ENCODE measurements around the gene OR6J1.
"Not testable (repeated sequence)": the region's sequence is repeated elsewhere in the genome, so short reads cannot be mapped to it uniquely, and the experiment has no call there.

Gene OR6J1

DNA sequence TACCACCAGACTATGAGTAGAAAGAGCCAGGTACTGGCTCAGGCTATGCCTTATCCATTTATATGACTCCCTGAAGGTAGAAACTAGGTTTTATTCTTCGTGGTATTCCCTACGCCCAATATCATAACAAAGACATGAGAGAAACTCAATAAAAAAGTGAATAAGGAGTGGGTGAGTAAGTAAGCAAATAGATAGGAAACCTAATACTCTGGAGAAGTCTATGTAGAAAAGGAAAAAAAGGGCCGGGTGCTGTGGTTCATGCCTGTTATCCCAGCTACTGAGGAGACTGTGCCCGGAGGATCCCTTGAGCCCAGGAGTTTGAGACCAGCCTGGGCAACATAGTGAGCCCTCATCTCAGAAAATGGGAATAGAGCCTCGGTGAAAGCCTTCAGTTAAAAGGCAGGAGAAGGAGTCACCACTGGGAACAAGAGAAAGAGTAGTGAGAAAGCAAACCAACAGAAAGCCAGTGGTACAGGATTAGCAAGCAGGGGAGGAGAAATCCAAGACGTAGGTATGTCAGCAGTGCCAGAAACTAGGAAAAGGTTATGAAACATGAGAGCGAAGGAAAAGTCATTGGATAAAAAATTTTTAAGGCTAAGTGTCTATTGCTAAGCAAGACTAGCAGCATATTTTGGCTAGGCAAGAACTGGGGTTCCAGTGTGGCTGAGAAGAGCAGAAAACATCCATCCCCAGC lies 6.0 kb upstream of the OR6J1 start:
- no peak for DNase-seq

DNA sequence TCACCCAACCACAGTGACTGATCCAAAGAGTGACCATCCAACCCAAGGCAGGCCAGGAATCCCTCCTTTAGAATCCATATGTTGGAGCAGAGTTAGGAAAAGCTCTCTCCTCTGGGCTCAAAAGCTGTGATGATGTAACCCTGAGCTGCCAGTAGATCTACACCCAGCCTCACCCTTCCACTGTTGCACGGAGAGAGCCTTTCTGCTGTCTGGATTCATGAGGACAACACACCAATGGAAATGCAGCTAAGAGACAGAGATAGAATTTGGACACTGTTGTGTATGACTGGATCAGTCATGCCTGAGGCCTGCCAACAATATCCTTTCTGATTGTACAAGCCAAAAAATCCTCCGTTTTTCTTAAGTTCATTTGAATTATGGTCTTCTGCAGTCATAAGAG lies 4.4 kb upstream of the OR6J1 start:
- no peak for DNase-seq

DNA sequence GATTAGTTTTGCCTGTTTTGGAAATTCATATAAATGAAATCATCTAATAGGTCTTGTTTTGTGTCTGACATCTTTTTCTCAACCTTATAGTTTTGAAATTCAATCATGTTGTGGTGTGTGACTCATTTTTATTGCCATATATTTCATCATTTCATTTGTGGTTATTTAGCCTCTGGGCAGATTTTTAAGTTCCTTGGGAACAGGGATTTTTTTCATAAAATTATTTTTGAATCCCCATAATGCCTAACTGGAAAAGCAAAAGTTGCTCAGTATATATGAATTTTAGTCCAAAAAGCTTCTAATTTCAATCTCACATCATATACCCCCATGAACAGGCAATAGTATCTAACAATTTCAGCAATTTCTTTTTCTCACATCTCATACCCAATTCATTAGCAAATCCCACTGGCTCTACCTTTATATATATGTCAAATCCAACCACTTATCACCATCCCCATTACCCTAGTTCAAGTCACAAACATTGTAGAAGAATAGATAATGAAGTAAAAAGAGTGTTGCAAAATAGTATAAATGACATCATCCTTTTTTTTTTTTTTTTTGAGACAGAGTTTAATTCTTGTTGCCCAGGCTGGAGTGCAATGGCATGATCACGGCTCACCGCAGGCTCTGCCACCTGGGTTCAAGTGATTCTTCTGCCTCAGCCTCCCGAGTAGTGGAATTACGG lies 2.6 kb upstream of the OR6J1 start:
- DNase-seq, result no peak

DNA sequence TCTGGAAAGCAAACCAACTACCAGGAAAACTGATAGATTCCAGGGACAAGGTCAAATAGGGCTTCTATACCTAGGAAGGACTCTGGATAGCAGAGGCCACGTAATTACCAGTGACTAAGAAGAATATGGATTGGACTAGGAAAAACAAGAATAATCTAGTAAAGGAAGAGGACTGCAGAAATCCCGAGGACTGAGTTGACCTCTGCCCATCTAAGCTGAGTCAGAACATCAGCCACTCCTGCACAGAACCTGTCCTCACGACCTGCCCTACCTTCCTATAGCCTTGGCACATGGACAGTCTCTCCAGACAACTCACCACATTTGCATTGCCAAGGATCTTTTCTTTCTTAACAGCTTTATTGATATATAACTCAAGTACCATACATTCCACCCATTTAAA lies 2.3 kb downstream of the OR6J1 start:
- no peak for DNase-seq

DNA sequence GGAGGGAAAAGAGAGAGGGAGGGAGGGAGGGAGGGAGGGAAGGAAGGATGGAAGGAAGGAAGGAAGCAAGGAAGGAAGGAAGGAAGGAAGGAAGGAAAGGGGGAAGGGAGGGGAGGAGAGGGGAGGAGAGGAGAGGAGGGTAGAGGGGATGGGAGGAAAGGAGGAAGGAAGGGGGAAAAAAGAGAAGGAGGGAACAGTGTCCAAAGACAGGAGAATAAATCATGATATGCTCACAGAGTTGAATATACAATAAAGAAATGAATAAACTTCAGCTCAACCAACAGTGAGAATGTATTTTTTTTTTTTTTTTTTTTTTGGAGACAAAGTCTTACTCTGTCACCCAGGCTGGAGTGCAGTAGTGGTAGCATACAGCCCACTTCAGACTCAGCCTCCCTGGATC lies 4.0 kb downstream of the OR6J1 start:
- no peak for DNase-seq

DNA sequence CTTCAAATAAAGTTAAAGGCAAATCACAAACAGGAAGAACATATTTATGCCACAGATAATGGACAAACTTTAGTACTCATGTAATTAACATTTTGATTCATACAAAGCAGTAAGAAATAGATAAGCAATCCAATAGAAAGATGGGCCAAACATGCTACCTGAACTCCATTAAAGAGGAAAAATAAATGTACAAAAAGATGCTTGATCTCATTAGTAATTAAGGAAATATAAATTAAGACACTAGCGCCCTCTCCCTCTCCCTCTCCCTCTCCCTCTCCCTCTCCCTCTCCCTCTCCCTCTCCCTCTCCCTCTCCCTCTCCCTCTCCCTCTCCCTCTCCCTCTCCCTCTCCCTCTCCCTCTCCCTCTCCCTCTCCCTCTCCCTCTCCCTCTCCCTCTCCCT lies 8.2 kb downstream of the OR6J1 start:
- not testable (repeated sequence) for DNase-seq

DNA sequence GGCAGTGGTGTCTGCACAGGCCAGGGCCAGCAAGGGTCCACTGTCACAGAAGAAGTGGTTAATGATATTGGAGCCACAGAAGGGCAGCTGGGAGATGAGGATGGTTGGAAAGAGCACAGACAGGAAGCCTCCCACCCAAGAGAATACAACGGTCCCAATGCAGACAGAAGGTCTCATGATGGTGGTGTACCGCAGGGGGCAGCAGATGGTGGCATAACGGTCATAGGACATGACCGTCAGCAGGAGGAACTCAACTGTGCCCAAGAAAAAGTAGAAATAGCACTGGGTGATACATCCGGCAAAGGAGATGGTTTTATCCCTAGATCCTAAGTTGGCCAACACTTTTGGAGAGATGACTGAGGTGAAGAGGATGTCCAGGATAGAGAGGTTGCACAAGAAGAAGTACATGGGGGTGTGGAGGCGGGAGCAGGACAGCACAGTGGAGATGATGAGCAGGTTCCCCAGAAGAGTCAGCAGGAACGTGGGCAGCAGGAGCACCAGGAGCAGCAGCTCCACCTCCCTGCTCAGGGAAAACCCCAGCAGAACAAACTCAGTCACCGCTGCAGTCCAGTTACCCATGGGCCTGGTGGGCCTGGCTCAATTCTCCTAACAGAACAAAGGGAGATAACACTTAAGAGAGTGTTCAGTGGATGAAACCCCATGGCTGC lies 9.8 kb downstream of the OR6J1 start:
- DNase-seq, result no peak

DNA sequence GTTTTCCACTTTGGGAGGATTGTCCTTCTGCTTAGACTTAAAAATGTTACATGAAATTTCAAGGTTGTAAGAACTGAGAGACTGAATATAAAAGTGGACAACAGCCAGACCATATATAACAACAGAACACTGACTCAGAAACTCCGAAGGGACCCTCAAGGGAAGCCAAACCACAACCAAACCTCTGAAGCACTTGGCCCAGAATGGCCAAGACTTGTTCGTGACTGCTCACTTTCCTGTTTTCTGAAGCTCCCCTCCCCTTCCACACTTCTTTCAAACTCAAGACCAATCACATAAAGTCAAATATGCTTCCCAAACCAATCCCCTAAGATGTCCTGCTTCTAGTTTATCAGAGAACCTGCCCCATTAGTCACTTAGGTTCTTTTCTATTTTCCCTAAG lies 13.7 kb downstream of the OR6J1 start:
- no peak for DNase-seq

DNA sequence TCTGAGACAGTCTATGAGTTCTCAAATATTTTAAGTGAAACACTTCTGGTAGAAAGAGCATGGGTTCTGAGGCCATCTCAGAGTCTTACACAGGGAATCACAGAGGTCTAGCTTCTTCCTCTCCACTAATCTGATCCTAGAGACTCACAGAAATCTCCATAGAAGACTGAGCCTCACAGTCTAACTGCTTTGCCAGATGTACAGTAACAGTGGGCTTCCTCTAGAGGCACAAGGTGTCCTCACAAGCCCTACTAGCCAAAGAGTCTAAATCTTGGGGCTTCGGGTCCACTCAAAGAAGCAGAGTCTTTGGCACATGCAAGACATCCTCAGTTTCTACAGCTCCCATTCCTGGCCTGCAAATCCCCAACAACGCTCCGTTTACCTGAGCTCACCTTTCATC lies 14.1 kb downstream of the OR6J1 start:
- DNase-seq, result no peak

DNA sequence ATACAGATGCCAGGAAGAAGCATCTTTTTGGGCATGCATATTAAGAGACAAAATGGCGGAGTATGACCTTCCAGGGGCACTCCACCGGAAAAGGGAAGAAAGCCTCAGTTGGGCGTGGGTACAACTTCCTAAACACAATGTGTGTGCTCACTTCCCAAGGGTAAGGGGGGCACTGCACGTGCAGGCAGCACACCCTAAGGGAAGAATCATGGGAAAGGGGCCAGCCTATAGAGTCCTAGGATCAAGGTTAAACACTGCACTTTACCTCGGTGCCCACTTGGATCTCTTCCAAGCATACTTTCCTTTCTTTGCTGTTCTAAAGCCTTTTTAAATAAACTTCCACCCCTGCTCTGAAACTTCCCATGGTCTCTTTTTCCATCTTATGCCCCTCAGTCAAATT lies 14.8 kb downstream of the OR6J1 start:
- DNase-seq, result no peak

DNA sequence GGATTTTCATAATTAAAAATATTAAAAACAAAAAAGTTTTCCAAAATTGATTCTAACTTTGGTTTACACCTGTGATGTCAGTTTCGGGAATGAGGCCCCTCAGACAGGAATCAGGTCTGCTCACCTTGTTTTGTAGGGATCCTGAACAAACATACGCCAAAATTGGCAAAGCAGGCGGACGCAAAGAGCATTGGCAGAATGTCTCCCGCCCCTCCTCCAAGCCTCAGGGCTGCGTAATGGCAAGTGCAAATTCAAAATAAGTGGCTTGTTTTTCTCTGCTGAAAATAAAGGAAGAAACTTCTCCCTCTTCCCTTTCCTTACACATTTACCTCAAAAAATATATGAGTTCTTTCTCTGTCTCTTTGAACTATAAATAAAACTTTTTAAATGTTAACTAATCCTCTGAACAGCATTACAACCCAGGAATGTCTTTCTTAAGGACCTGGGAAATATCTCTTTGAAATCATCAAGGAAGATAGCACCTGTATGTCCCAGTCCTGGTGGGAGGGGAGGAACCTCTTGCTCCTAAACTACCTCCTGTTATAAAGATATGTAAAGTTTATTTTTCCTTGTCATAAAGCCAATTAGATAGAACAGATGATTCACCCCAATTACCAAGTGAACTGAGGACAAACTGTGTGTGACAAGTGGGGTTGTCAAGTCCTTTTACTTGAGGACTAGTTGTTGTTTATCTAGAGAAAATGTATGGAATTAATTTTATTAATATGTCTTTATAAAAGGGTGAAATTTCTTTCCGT lies 16.5 kb downstream of the OR6J1 start:
- no peak for DNase-seq

DNA sequence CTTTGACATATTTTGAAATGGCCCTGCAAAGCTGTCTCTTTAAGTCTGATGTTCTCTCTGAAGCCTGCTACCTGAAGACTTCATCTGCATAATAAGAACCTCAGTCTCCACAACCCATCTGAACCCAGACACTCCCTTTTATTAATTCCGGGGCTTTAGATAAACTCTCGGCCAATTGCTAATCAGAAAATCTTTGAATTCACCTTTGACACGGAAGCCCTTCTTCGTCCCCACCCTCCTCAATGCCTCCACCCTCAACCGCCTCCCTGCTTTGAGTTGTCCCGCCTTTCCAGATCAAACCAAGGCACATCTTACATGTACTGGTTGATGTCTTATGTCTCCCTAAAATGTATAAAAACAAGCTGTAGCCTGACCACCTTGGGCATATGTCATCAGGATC lies 17.6 kb downstream of the OR6J1 start:
- no peak for DNase-seq

DNA sequence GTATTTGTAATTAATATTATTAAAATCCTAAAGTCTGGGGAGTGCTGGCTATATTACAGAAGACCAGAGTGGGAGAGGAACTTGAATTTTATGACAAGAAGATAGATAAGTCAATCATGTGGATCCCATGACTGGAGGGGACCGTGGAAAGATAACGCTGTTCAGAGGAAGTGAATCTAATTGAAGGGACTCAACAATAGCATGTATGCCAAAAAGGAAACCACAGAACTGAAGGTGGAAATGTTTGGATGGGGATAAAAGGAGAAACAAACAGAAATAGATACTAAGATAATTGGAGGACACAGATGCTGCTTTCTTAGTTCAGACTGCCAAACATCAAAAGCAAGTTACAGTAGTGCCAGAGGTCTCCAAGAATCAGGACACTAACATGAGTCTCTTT lies 21.1 kb downstream of the OR6J1 start:
- no peak for DNase-seq

DNA sequence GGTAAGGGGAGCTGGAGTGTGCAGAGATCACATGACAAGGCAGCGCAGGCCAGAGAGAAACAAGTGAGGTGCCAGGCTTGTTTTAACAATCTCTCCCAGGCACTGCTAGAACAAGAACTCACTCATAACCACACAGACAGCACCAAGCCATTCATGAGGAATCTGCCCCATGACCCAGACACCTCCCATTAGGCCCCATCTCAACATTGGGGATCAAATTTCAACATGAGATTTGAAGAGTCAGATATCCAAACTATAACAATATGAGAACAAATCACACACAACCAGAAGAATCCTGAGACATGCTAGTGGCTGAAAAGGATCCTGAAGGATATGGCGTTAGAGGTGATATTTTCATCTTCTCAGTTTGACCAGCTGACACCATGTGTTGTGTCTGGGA lies 21.9 kb downstream of the OR6J1 start:
- no peak for DNase-seq

DNA sequence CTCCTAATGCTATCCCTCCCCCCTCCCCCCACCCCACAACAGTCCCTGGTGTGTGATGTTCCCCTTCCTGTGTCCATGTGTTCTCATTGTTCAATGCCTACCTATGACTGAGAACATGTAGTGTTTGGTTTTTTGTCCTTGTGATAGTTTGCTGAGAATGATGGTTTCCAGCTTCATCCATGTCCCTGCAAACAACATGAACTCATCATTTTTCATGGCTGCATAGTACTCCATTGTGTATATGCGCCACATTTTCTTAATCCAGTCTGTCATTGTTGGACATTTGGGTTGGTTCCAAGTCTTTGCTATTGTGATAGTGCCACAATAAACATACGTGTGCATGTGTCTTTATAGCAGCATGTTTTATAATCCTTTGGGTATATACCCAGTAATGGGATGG lies 28.4 kb downstream of the OR6J1 start:
- not testable (repeated sequence) for DNase-seq

DNA sequence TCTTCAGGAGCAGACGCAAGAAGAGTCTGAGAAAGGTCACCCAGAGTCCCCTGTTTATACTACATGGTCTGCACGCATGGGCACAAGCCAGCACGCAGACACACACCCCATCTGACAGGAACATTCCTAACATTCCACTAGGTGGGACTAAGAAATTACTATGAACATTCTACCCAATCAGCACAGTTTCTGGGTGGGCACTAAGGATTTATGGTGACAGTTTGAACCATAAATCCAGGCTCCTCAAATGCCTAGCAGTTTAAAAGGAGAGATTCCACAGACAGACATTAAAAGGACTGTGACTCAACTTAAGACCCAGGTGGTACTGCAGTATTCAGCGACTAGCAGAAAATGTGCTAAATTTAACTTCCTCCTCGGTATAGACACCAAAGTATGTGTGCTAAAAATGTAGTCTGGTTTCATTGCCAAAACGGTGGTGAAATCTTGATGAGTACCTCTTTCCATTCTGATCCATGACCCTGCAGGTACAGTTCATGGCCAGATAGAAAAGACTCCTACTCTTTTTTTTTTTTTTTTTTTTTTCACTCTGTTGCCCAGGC lies 29.8 kb downstream of the OR6J1 start:
- DNase-seq, result no peak

DNA sequence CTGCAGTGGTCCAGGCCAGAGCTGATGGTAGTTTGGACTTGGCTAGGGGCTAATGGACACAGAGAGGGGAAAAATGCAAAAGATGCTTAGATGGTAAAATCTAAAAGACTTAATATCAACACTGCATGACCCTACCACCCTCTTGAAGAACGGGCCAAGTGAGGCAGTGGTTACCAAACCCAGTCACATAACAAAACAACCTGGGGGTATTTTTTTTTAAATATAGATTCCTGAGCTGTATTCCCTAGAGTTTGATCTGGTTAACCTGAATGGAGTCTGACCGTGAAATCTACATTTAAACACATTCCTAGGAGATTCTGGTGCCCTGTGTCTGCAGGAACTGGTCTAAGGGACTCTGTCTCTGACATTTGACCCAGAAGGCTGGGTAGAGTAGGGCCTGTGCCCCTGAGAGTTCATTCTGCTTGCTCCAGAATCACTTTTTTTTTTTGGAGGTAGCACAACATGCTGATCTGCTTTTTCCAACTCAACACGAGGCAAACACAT lies 30.4 kb downstream of the OR6J1 start:
- no peak for DNase-seq

DNA sequence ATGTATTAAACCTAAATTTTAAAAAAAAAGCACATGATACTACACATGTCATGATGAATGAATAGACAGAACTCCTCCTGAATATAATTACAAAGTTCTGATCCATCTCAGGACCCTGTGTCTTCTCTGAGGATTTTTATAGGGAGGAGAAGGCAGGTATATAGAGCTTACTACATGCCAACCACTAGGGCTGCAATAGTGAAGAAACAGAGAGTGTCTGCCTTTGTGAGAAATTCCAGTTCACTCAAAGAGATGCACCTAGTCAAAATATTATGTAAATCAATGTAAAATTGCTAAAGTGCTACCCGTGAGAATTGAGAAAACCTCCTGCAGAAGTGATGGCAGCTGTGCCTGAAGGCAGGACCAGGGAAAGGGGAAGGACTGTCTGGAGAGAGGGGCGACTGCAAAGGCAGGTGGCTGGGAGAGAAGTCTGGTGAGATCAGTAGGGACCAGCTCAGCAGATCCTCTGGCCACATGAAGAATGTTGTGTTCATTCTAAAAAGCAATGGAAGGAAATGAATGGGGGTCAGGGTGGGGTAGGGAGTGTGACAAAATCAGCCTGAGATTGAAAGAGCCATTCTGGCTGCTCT lies 31.0 kb downstream of the OR6J1 start:
- no peak for DNase-seq

DNA sequence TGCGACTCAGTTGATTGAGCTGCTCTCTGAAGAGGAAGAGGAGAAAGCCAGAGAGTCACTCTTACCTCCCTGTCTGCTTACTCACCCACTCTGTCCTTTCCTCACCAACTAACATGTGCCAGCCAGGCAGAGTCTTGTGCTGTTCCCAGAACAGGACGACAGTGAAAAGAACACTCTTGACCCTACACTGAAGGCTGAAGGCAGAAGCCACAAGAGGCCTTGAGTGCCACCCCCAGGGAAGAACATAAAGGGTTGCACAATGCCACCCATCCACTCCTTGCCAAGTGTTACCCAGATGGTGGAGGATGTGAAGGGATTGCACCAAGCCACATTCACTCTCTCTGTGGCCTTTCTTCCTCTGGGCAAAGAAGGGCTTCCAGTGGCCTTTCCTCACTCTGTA lies 33.2 kb downstream of the OR6J1 start:
- DNase-seq, result no peak

DNA sequence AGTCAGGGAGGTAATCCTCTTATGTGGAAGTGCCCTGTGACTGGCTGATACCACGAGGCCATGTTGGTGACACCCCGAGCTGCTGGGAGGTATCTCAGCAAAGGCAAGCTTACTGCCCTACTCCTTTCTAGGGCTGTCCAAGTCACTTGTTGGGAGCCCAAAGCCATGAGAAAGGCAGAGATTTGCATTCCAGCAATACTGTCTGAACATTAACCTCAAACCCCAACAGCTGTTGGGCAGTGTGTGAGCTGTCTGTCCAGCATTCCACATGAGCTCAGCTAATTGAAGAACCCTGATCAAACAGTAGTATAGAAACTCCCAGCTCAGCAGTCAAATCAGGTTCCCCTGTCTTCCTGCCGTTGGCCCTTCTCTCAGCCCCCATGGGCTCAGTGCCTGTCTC lies 36.9 kb downstream of the OR6J1 start:
- no peak for DNase-seq

DNA sequence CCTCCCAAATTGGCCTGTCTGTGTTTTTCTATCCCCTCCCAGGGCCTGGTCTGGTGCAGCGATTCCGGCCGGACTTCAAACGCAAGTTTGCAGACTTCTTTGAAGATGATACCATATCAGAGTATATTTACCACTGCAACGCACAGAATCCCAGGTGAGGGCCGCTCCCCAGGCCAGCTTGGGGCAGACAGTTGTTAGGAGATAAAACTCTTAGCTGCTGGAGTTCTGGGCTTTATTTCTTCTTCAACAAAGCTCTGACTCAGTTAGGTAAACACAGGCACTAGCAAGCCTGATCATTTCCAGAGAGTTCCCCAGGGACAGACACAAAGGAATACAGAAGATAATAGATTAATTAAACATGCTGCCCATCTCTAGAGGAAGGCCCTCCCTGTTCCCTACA lies 37.8 kb downstream of the OR6J1 start:
- DNase-seq, result no peak

DNA sequence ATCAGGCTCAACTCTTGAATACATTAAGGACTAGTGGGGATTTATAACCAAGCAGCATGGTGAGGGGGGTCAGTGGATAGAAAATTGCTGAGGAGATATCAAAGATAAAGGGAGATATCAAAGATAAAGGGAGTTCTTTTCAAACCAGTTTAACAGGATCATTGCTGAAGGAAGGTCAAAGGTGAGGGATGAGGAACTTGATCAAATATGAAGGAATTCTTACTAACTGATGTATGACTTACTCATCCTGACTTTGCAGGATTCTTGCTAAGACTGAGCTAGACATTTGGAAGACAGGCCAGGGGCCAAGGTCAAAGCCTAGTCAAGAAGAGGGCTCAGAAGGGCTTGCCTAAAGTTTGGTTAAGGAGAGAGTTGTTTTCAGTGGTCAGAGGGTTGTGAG lies 41.3 kb downstream of the OR6J1 start:
- no peak for DNase-seq

DNA sequence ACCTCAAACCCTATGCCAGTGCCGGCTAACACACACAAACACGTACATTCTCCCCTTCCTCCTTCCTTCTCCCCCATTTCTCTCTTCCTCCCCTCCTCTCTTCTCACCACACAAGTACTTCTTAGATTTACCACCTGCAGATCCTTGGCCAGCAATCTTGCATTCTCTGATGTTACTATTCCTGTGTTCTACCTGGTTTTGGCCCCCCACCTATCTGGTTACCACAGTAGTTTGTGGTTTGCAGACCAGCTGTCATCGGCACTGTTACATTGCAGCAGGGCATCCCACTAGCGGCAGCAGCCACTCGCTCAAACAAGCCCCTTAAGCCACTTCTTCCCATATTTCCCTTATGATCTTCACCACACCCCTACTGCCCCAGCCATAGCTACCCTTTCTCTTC lies 42.2 kb downstream of the OR6J1 start:
- DNase-seq, result no peak

Measured in NCI-H526 (cell line).